Measurements from ENCODE around the gene CST9L.

DNA sequence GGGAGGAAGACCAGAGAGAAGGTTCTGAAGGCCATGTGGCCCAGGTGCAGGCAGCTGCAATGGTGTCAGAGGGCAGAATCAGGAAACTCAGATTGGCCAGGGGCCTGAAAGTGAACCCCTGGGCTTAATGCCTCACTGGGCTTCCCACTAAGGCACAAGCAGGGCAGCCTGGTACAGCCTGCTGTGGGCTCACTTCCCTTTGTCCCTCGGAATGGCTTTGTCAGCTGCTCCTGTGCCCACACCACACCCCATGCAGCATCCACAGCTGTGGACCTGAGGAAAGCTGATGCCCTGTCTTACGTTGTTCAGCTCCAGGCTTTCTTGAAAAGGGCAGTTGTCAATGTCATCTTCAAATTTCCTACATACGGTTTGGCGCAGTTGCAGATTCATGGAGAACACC lies 35.0 kb upstream of the CST9L start:
- TF ChIP-seq, protein P1, sequence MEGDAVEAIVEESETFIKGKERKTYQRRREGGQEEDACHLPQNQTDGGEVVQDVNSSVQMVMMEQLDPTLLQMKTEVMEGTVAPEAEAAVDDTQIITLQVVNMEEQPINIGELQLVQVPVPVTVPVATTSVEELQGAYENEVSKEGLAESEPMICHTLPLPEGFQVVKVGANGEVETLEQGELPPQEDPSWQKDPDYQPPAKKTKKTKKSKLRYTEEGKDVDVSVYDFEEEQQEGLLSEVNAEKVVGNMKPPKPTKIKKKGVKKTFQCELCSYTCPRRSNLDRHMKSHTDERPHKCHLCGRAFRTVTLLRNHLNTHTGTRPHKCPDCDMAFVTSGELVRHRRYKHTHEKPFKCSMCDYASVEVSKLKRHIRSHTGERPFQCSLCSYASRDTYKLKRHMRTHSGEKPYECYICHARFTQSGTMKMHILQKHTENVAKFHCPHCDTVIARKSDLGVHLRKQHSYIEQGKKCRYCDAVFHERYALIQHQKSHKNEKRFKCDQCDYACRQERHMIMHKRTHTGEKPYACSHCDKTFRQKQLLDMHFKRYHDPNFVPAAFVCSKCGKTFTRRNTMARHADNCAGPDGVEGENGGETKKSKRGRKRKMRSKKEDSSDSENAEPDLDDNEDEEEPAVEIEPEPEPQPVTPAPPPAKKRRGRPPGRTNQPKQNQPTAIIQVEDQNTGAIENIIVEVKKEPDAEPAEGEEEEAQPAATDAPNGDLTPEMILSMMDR (conservative IDR thresholded peaks at IDR 0.05 in 1 of 2, IDR thresholded peaks at IDR 0.05 in 1 of 2; ENCODE audit: low read depth in 1 of 2, low read length in 2 of 2): no peak
- no peak for TF ChIP-seq EZH2 (IDR thresholded peaks at IDR 0.05; ENCODE audit: low read length, missing control alignments)
